NCI-H2196 treated with DMSO at 0.1 percent for 48 hours (cell line): ENCODE results near the gene LOC101059915.
"Not testable (repeated sequence)": the region's sequence is repeated elsewhere in the genome, so short reads cannot be mapped to it uniquely, and the experiment has no call there.

Experiments used
- DNase-seq: peaks from one replicate; lab custom pipeline; 2025; ENCODE audit not compliant: unreplicated experiment; lab: John Stamatoyannopoulos, UW

LOC101059915 gene

GRCh38 chrX:71671043-71671780 lies 3.9 kb downstream of the LOC101059915 start:
- no peak for DNase-seq

GRCh38 chrX:71671938-71672337 lies 4.6 kb downstream of the LOC101059915 start:
- DNase-seq: no peak

- not testable (repeated sequence) for DNase-seq
Observed at GRCh38 chrX:71675636-71676035, 8.3 kb downstream of the LOC101059915 start.

GRCh38 chrX:71676068-71676795 lies 8.9 kb downstream of the LOC101059915 start:
- not testable (repeated sequence) for DNase-seq

GRCh38 chrX:71677195-71677594 lies 9.8 kb downstream of the LOC101059915 start:
- DNase-seq: not testable (repeated sequence)

- no peak for DNase-seq
Observed at GRCh38 chrX:71679575-71680207, 12.3 kb downstream of the LOC101059915 start.

GRCh38 chrX:71696641-71697465 lies 29.5 kb downstream of the LOC101059915 start:
- DNase-seq: not testable (repeated sequence)

GRCh38 chrX:71697466-71698298 lies 30.3 kb downstream of the LOC101059915 start:
- DNase-seq: not testable (repeated sequence)

GRCh38 chrX:71698299-71699022 lies 31.1 kb downstream of the LOC101059915 start:
- DNase-seq: not testable (repeated sequence)

GRCh38 chrX:71699023-71699344 lies 31.6 kb downstream of the LOC101059915 start:
- DNase-seq: not testable (repeated sequence)

GRCh38 chrX:71702853-71703252 lies 35.5 kb downstream of the LOC101059915 start:
- not testable (repeated sequence) for DNase-seq

- not testable (repeated sequence) for DNase-seq
Observed at GRCh38 chrX:71714064-71714463, 46.7 kb downstream of the LOC101059915 start.

GRCh38 chrX:71715551-71715950 lies 48.2 kb downstream of the LOC101059915 start:
- DNase-seq: not testable (repeated sequence)

GRCh38 chrX:71716323-71716722 lies 49.0 kb downstream of the LOC101059915 start:
- DNase-seq: not testable (repeated sequence)

- DNase-seq: not testable (repeated sequence)
Observed at GRCh38 chrX:71718185-71718584, 50.8 kb downstream of the LOC101059915 start, which contains the start of gene CXorf49. CXorf49 (minus strand) TSS chrX:71718285; CDS start chrX:71718151, 134 bp downstream.

GRCh38 chrX:71719195-71719594 lies 51.8 kb downstream of the LOC101059915 start:
- DNase-seq: not testable (repeated sequence)

GRCh38 chrX:71720289-71720886 lies 53.0 kb downstream of the LOC101059915 start:
- DNase-seq: not testable (repeated sequence)
